Neural cell (in vitro differentiated cells): ENCODE measurements around the gene HLA-DMA. TPM values are rescaled to one million over a fixed set of nuclear protein-coding genes. Genes with fewer than 3 reads are reported as not detected.

Source experiments
- H2AFZ ChIP-seq: fragments of 200-600, 300-800 bp; sonication (generic), shearing (Covaris generic); 2 replicates; pipeline ENCODE4 v1.6.0; 2014; ENCODE audit warnings: low read depth, mild to moderate bottlenecking, antibody characterized with exemption, low read length, moderate library complexity
- H3F3A ChIP-seq: fragments of 200-600 bp; shearing (Covaris generic); 2 replicates; pipeline ENCODE4 v1.6.1; 2016; ENCODE audit warnings: mild to moderate bottlenecking, moderate library complexity, mixed read lengths, antibody characterized with exemption, low read length; ENCODE audit not compliant: insufficient read depth, poor library complexity, severe bottlenecking
- H3K27ac ChIP-seq: fragments of 200-600, 300-800 bp; sonication (generic), shearing (Covaris generic); 2 replicates; pipeline ENCODE4 v1.5.1; 2014; ENCODE audit warnings: mild to moderate bottlenecking, low read length, moderate library complexity
- H3K27me3 ChIP-seq: fragments of 300-800, 200-600 bp; sonication (generic), shearing (Covaris generic); 2 replicates; pipeline ENCODE4 v1.6.0; 2014; ENCODE audit warnings: mild to moderate bottlenecking, low read depth, low read length, moderate library complexity; ENCODE audit not compliant: insufficient read depth
- H3K36me3 ChIP-seq: fragments of 300-800, 200-600 bp; sonication (generic), shearing (Covaris generic); 2 replicates; pipeline ENCODE4 v1.5.1; 2014; ENCODE audit warnings: mild to moderate bottlenecking, antibody characterized with exemption, low read length, moderate library complexity; ENCODE audit not compliant: insufficient read depth
- H3K4me2 ChIP-seq: fragments of 300-800, 200-600 bp; sonication (generic), shearing (Covaris generic); 2 replicates; pipeline ENCODE4 v1.6.0; 2014; ENCODE audit warnings: mild to moderate bottlenecking, low read length
- H3K4me3 ChIP-seq: fragments of 300-800, 200-600 bp; sonication (generic), shearing (Covaris generic); 2 replicates; pipeline ENCODE4 v1.5.1; 2014; ENCODE audit warnings: mild to moderate bottlenecking, low read length, moderate library complexity
- H3K79me2 ChIP-seq: fragments of 200-600 bp; shearing (Covaris generic); replicated peaks from 2 replicates; pipeline ENCODE4 v1.6.0; 2014; ENCODE audit warnings: mild to moderate bottlenecking, low read length, moderate library complexity; ENCODE audit not compliant: insufficient read depth
- H3K9ac ChIP-seq: fragments of 300-800, 200-600 bp; sonication (generic), shearing (Covaris generic); 2 replicates; pipeline ENCODE4 v1.6.1; 2016; ENCODE audit warnings: mild to moderate bottlenecking, low read length, mixed read lengths
- H3K9me2 ChIP-seq: fragments of 200-600 bp; shearing (Covaris generic); 2 replicates; pipeline ENCODE4 v1.6.1; 2016; ENCODE audit warnings: mild to moderate bottlenecking, low read length, mixed read lengths; ENCODE audit not compliant: insufficient read depth
- H3K9me3 ChIP-seq: fragments of 200-600, 300-800 bp; sonication (generic), shearing (Covaris generic); 2 replicates; pipeline ENCODE4 v1.6.1; 2016; ENCODE audit warnings: mild to moderate bottlenecking, mixed run types, low read length, moderate library complexity, mixed read lengths
- H4K20me1 ChIP-seq: fragments of 200-600 bp; shearing (Covaris generic); 2 replicates; pipeline ENCODE4 v1.6.1; 2016; ENCODE audit warnings: mild to moderate bottlenecking, mixed run types; ENCODE audit not compliant: insufficient read depth
- EP300 ChIP-seq: fragments of 450-650 bp; conservative IDR thresholded peaks from 2 replicates; pipeline ENCODE4 v1.6.1; 2014; ENCODE audit warnings: antibody characterized with exemption, mild to moderate bottlenecking, moderate library complexity; ENCODE audit not compliant: poor library complexity, severe bottlenecking
- MXI1 ChIP-seq: fragments of 450-650 bp; conservative IDR thresholded peaks from 2 replicates; pipeline ENCODE4 v1.6.1; 2014; ENCODE audit warnings: antibody characterized with exemption, mild to moderate bottlenecking; ENCODE audit not compliant: poor library complexity, severe bottlenecking
- POLR2AphosphoS5 ChIP-seq: IDR thresholded peaks from 2 replicates; pipeline ENCODE4 v1.6.1; 2012
- RAD21 ChIP-seq: fragments of 450-650 bp; conservative IDR thresholded peaks from 2 replicates; pipeline ENCODE4 v1.6.1; 2014; ENCODE audit warnings: antibody characterized with exemption, mild to moderate bottlenecking, moderate library complexity
- TAF1 ChIP-seq: IDR thresholded peaks from 2 replicates; pipeline ENCODE4 v1.6.1; 2012; ENCODE audit warnings: low read depth
- polyA plus RNA-seq: library from polyadenylated mRNA; depleted of rRNA; stranded (reverse); fragments of >200 nt; gene quantifications from 2 replicates; pipeline ENCODE4 v1.2.3, GENCODE V29; 2014
- TF ChIP-seq, protein P1 (sequence below): IDR thresholded peaks from 2 replicates; pipeline ENCODE4 v1.6.1; 2012; ENCODE audit warnings: borderline replicate concordance
- TF ChIP-seq, protein P2 (sequence below): fragments of 450-650 bp; IDR thresholded peaks from 2 replicates; pipeline ENCODE4 v1.5.1; 2014; ENCODE audit warnings: antibody characterized with exemption, mild to moderate bottlenecking, moderate library complexity; ENCODE audit not compliant: poor library complexity, severe bottlenecking

HLA-DMA gene
- polyA plus RNA-seq, 1 donor from 2014 or later = 4.4 TPM

- TF ChIP-seq, protein P1, sequence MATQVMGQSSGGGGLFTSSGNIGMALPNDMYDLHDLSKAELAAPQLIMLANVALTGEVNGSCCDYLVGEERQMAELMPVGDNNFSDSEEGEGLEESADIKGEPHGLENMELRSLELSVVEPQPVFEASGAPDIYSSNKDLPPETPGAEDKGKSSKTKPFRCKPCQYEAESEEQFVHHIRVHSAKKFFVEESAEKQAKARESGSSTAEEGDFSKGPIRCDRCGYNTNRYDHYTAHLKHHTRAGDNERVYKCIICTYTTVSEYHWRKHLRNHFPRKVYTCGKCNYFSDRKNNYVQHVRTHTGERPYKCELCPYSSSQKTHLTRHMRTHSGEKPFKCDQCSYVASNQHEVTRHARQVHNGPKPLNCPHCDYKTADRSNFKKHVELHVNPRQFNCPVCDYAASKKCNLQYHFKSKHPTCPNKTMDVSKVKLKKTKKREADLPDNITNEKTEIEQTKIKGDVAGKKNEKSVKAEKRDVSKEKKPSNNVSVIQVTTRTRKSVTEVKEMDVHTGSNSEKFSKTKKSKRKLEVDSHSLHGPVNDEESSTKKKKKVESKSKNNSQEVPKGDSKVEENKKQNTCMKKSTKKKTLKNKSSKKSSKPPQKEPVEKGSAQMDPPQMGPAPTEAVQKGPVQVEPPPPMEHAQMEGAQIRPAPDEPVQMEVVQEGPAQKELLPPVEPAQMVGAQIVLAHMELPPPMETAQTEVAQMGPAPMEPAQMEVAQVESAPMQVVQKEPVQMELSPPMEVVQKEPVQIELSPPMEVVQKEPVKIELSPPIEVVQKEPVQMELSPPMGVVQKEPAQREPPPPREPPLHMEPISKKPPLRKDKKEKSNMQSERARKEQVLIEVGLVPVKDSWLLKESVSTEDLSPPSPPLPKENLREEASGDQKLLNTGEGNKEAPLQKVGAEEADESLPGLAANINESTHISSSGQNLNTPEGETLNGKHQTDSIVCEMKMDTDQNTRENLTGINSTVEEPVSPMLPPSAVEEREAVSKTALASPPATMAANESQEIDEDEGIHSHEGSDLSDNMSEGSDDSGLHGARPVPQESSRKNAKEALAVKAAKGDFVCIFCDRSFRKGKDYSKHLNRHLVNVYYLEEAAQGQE = peak; percentile 97
These were observed 18.3 kb upstream of the HLA-DMA start (continued) for GRCh38 chr6:32971242-32971580.

DNA sequence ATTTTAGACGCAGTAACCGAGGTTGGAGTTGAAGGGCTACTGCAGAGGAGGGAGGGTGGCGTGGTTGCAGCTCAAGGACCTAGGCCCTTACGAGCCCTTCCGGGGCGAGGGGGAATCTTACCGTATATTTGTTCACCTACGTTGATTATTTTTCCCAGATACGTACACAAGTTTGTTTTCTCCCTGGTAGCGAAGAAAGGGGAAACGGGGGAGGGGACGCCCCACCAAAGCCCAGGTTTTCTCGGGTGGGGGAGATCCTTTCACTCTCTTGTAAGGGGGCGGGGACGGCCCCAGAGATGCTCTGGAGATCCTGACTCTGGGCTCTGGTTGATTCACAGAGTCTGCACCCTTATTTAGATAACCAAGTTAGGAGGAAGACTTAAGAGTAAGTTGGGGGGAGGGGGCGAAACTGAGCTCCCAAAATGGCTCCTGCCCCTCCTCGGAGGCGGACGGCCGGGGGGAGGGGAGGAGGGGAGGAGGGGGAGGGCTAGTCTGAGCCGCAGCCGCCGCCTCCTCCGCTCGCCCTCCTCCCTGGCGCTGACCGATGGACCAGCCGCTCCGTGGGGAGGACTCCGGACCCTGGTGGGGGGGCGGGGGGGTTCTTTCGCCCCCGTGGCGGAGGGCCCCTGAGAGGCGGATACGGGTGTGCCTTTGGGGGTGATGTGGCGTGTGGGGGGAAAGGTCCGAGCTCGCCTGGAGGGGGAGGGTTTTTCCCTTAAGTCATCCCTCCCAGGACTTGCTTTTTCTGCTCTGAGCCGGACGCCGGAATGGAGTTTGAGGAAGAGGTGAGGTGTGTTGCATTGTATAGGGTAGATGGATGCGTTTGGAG is 17.7 kb upstream of the HLA-DMA start:
- peaks cover 35% of the 10 kb centered on the region for H4K20me1 ChIP-seq
- peaks cover 13% of the 10 kb centered on the region for H3F3A ChIP-seq
- peaks cover 72% of the 10 kb centered on the region for H3K79me2 ChIP-seq
- H3K9ac ChIP-seq = peak overlapping the region; percentile 100
- H3K9me2 ChIP-seq = no peaks in the 10 kb centered on the region
- peak overlapping the region; percentile 100 for H3K27ac ChIP-seq
- H2AFZ ChIP-seq = no peak overlapping the region
- TF ChIP-seq TAF1 (no peak), POLR2AphosphoS5 (peak; percentile 74)
- H3K4me3 ChIP-seq = peak overlapping the region; percentile 84
- peak overlapping the region; percentile 96 for H3K4me2 ChIP-seq
- peaks cover 6% of the 10 kb centered on the region for H3K36me3 ChIP-seq
- no peaks in the 10 kb centered on the region for H3K27me3 ChIP-seq
- no peaks in the 10 kb centered on the region for H3K9me3 ChIP-seq

DNA sequence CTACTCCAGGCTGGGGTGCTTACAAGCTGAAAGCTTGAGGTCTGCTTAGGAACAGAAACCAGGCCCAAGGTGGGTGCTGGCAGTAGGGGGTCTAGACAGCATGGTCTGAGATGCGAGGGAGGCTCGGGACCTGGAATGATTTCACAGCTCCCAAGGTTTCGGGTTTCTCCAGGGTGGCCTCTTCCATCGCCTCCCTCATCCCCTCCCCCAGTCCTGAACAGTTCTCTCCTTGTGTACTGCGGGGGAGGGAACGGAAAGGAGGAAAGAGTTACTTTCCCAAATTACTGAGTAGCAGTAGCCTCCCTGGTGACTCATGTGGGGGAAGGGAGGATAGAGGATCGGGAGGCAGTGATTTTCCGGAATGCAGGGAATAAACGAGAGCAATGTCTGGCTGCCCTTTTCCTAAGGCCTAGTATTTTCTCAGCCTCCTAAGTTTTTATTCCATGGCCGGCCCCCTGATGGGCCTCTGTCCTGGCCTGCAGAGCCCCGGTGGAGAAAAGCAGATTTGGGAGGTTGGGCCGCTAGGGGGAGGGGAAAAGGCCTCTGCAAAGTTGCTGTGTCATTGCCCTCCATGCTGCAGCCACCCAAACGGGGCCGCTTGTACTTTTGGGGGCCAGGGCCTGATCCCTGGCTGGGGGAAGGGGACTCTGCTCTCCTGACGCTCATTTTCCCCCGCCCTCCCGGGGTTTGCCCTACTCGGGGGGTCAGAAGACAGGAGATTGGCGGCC is 17.0 kb upstream of the HLA-DMA start:
- Histone ChIP-seq H3K36me3 (peaks cover 4% of the 10 kb centered on the region), H3K79me2 (peaks cover 70% of the 10 kb centered on the region), H3K27me3 (no peaks in the 10 kb centered on the region), H4K20me1 (peaks cover 28% of the 10 kb centered on the region), H3F3A (peaks cover 13% of the 10 kb centered on the region), H2AFZ (no peak overlapping the region), H3K9me2 (no peaks in the 10 kb centered on the region), H3K4me2 (peak overlapping the region; percentile 93), H3K9ac (peak overlapping the region; percentile 100), H3K4me3 (peak overlapping the region; percentile 84), H3K9me3 (no peaks in the 10 kb centered on the region), H3K27ac (peak overlapping the region; percentile 100)
- no peak for TF ChIP-seq EP300
- TF ChIP-seq, protein P2, sequence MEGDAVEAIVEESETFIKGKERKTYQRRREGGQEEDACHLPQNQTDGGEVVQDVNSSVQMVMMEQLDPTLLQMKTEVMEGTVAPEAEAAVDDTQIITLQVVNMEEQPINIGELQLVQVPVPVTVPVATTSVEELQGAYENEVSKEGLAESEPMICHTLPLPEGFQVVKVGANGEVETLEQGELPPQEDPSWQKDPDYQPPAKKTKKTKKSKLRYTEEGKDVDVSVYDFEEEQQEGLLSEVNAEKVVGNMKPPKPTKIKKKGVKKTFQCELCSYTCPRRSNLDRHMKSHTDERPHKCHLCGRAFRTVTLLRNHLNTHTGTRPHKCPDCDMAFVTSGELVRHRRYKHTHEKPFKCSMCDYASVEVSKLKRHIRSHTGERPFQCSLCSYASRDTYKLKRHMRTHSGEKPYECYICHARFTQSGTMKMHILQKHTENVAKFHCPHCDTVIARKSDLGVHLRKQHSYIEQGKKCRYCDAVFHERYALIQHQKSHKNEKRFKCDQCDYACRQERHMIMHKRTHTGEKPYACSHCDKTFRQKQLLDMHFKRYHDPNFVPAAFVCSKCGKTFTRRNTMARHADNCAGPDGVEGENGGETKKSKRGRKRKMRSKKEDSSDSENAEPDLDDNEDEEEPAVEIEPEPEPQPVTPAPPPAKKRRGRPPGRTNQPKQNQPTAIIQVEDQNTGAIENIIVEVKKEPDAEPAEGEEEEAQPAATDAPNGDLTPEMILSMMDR = no peak
- TF ChIP-seq MXI1 = peak; percentile 84
- no peak for TF ChIP-seq RAD21
- TF ChIP-seq TAF1 = peak; percentile 27
